PC-9 (cell line): ENCODE results near the gene SLC19A3. TPM values are rescaled to one million over a fixed set of nuclear protein-coding genes. Genes with fewer than 3 reads are reported as not detected.

ENCODE experiments used
- BruUV-seq: library from RNA; stranded (reverse); fragments of 400-500 nt; replicated peaks from 2 replicates; lab custom pipeline; 2021; lab: Mats Ljungman, UMichigan
- CTCF ChIA-PET: fragments of 300-600 bp; sonication (Branson Sonifier 250); formaldehyde crosslinking; loops from one replicate; lab custom pipeline; 2022; ENCODE audit warnings: antibody characterized with exemption; lab: Charles Lee
- POLR2A ChIA-PET: fragments of 300-600 bp; sonication (Branson Sonifier 250); formaldehyde crosslinking; loops from one replicate; lab custom pipeline; 2022; ENCODE audit warnings: antibody characterized with exemption; ENCODE audit not compliant: unreplicated experiment; lab: Charles Lee
- DNase-seq, 2 experiments: peaks; one replicate each; pipeline versions ENCODE4 v3.0.0 to v3.0.0-alpha.2; 2015 to 2022; ENCODE audit warnings: mixed read lengths in 1 of 2
- H2AFZ ChIP-seq: fragments of 200-600 bp; sonication (generic); 2 replicates; pipeline ENCODE4 v1.8.1; 2017; ENCODE audit warnings: antibody characterized with exemption
- H3F3A ChIP-seq: fragments of 200-600 bp; sonication (generic); 2 replicates; pipeline ENCODE4 v1.8.1; 2017; ENCODE audit warnings: antibody characterized with exemption, mild to moderate bottlenecking, low read depth; ENCODE audit not compliant: insufficient read depth
- H3K27ac ChIP-seq: fragments of 200-600 bp; sonication (generic); 2 replicates; pipeline ENCODE4 v1.6.1; 2016; ENCODE audit warnings: mixed run types
- H3K27me3 ChIP-seq: fragments of 200-600 bp; sonication (generic); 2 replicates; pipeline ENCODE4 v1.6.1; 2016; ENCODE audit warnings: low read depth, mixed run types; ENCODE audit not compliant: insufficient read depth
- H3K36me3 ChIP-seq: fragments of 200-600 bp; sonication (generic); 2 replicates; pipeline ENCODE4 v1.6.1; 2016; ENCODE audit warnings: low read depth, mixed run types
- H3K4me1 ChIP-seq: fragments of 200-600 bp; sonication (generic); replicated peaks from 2 replicates; pipeline ENCODE4 v1.6.1; 2016; ENCODE audit warnings: mixed run types; ENCODE audit not compliant: insufficient read depth
- H3K4me2 ChIP-seq: fragments of 200-600 bp; sonication (generic); 2 replicates; pipeline ENCODE4 v1.6.1; 2017; ENCODE audit warnings: mixed run types
- H3K4me3 ChIP-seq: fragments of 200-600 bp; sonication (generic); 2 replicates; pipeline ENCODE4 v1.6.1; 2016; ENCODE audit warnings: mixed run types
- H3K79me2 ChIP-seq: fragments of 200-600 bp; sonication (generic); 2 replicates; pipeline ENCODE4 v1.6.1; 2017; ENCODE audit warnings: low read depth, mixed run types
- H3K9me2 ChIP-seq: fragments of 200-600 bp; sonication (generic); 2 replicates; pipeline ENCODE4 v1.8.1; 2017; ENCODE audit warnings: mild to moderate bottlenecking; ENCODE audit not compliant: insufficient read depth
- H3K9me3 ChIP-seq: fragments of 200-600 bp; sonication (generic); 2 replicates; pipeline ENCODE4 v1.8.1; 2016; ENCODE audit warnings: low read depth; ENCODE audit not compliant: insufficient read depth
- H4K20me1 ChIP-seq: fragments of 200-600 bp; sonication (generic); 2 replicates; pipeline ENCODE4 v1.8.1; 2017; ENCODE audit not compliant: insufficient read depth
- CTCF ChIP-seq: fragments of 200-600 bp; sonication (generic); conservative IDR thresholded peaks from 2 replicates; pipeline ENCODE4 v1.6.1; 2017; ENCODE audit warnings: mixed run types, antibody characterized with exemption, mild to moderate bottlenecking, moderate library complexity
- EZH2 ChIP-seq: fragments of 200-600 bp; sonication (generic); IDR thresholded peaks from 2 replicates; pipeline ENCODE4 v1.8.0; 2017; ENCODE audit warnings: antibody characterized with exemption, low read depth
- intact Hi-C: fragments of 100-400 bp; cut with micrococcal nuclease; formaldehyde crosslinking; loops from one replicate; pipeline ENCODE4 v1.10.0; 2022; ENCODE audit not compliant: unreplicated experiment
- total RNA-seq: library from RNA; stranded (reverse); gene quantifications from 2 replicates; pipeline ENCODE4 v1.2.3, GENCODE V29; 2021

Gene SLC19A3
- total RNA-seq, 1 experiment from 2014 or later: 4.3 TPM

- no peaks in the 10 kb centered on the region for H3K79me2 ChIP-seq
- H3F3A ChIP-seq: no peaks in the 10 kb centered on the region
- no peak for DNase-seq
- H3K4me2 ChIP-seq: no peak overlapping the region
- H2AFZ ChIP-seq: no peak overlapping the region
- H3K9me3 ChIP-seq: no peaks in the 10 kb centered on the region
- BruUV-seq: no TSS peak
- H4K20me1 ChIP-seq: no peaks in the 10 kb centered on the region
- peaks cover 3% of the 10 kb centered on the region; the same call in 1 of the 2 replicates for H3K4me1 ChIP-seq
- no peaks in the 10 kb centered on the region for H3K9me2 ChIP-seq
- CTCF ChIA-PET: interaction anchor here (0.5 to 0.6 kb wide), 2 partner anchors 328 to 586 kb away, joined by 3 to 5 read pairs; no protein-coding TSS in a partner anchor
- H3K27ac ChIP-seq: no peak overlapping the region
- POLR2A ChIA-PET: interaction anchor here (0.7 kb wide), 1 partner anchor 43 kb away, joined by 29 read pairs; no protein-coding TSS in a partner anchor
- TF ChIP-seq EZH2: no peak
- TF ChIP-seq CTCF: no peak
- intact Hi-C loops: no loop called here
- H3K27me3 ChIP-seq: no peaks in the 10 kb centered on the region
- no peak overlapping the region for H3K4me3 ChIP-seq
- no peaks in the 10 kb centered on the region for H3K36me3 ChIP-seq
Measured at GRCh38 chr2:227713291-227713690, 4.5 kb downstream of the SLC19A3 start.

GRCh38 chr2:227710986-227711385 lies 6.8 kb downstream of the SLC19A3 start:
- ChIA-PET CTCF (interaction anchor here (0.6 kb wide), 1 partner anchor 29 kb away, joined by 4 read pairs; no protein-coding TSS in a partner anchor), POLR2A (no interaction called here)
- H3K4me2 ChIP-seq: no peak overlapping the region
- no peaks in the 10 kb centered on the region for H3F3A ChIP-seq
- H3K9me2 ChIP-seq: no peaks in the 10 kb centered on the region
- H4K20me1 ChIP-seq: no peaks in the 10 kb centered on the region
- H3K27ac ChIP-seq: no peak overlapping the region
- no peaks in the 10 kb centered on the region for H3K9me3 ChIP-seq
- no peak overlapping the region for H2AFZ ChIP-seq
- H3K27me3 ChIP-seq: no peaks in the 10 kb centered on the region
- no TSS peak for BruUV-seq
- no peak for DNase-seq
- intact Hi-C loops: no loop called here
- no peaks in the 10 kb centered on the region for H3K4me1 ChIP-seq
- no peaks in the 10 kb centered on the region for H3K36me3 ChIP-seq
- no peak for TF ChIP-seq EZH2
- no peak for TF ChIP-seq CTCF
- no peak overlapping the region for H3K4me3 ChIP-seq
- no peaks in the 10 kb centered on the region for H3K79me2 ChIP-seq

- peaks cover 24% of the 10 kb centered on the region for H3F3A ChIP-seq
- H3K27me3 ChIP-seq: no peaks in the 10 kb centered on the region
- H4K20me1 ChIP-seq: no peaks in the 10 kb centered on the region
- no peak overlapping the region for H2AFZ ChIP-seq
- CTCF ChIA-PET: no interaction called here
- no peak overlapping the region for H3K4me2 ChIP-seq
- no TSS peak for BruUV-seq
- H3K36me3 ChIP-seq: no peaks in the 10 kb centered on the region
- POLR2A ChIA-PET: no interaction called here
- DNase-seq: no peak
- intact Hi-C loops: no loop called here
- no peaks in the 10 kb centered on the region for H3K9me3 ChIP-seq
- H3K79me2 ChIP-seq: no peaks in the 10 kb centered on the region
- no peak overlapping the region for H3K27ac ChIP-seq
- no peak for TF ChIP-seq CTCF
- TF ChIP-seq EZH2: no peak
- H3K4me3 ChIP-seq: no peak overlapping the region
- peaks cover 27% of the 10 kb centered on the region for H3K4me1 ChIP-seq
- no peaks in the 10 kb centered on the region for H3K9me2 ChIP-seq
Measured at GRCh38 chr2:227707390-227707789, 10.4 kb downstream of the SLC19A3 start.
